ENCODE measurements around the gene MTCL1. TPM values are rescaled to one million over a fixed set of nuclear protein-coding genes. Genes with fewer than 3 reads are reported as not detected.

The MTCL1 gene
- total RNA-seq, 1 donor from 2014 or later, result 48.7 TPM

GRCh38 chr18:8818982-8819381 lies 113.6 kb downstream of the MTCL1 start:
- H3K9me3 Mint-ChIP-seq, result no peaks in the 10 kb centered on the region
- no peak overlapping the region for H3K4me3 Mint-ChIP-seq
- no peak for TF ChIP-seq CTCF (conservative IDR thresholded peaks at IDR 0.05)
- DNase-seq (ENCODE audit: extremely low spot score, unreplicated experiment), result no peak
- peaks cover 18% of the 10 kb centered on the region for H3K4me1 Mint-ChIP-seq (ENCODE audit: unreplicated experiment)
- H3K27ac Mint-ChIP-seq, result no peak overlapping the region
- H3K36me3 Mint-ChIP-seq, result peaks cover 25% of the 10 kb centered on the region
- H3K27me3 Mint-ChIP-seq, result no peaks in the 10 kb centered on the region

GRCh38 chr18:8820396-8821082 lies 115.2 kb downstream of the MTCL1 start:
- H3K9me3 Mint-ChIP-seq, result no peaks in the 10 kb centered on the region
- no peaks in the 10 kb centered on the region for H3K27me3 Mint-ChIP-seq
- no peak overlapping the region for H3K4me3 Mint-ChIP-seq
- peaks cover 17% of the 10 kb centered on the region for H3K36me3 Mint-ChIP-seq
- H3K4me1 Mint-ChIP-seq (ENCODE audit: unreplicated experiment), result peaks cover 18% of the 10 kb centered on the region
- no peak for DNase-seq (ENCODE audit: extremely low spot score, unreplicated experiment)
- no peak for TF ChIP-seq CTCF (conservative IDR thresholded peaks at IDR 0.05)
- H3K27ac Mint-ChIP-seq, result no peak overlapping the region

GRCh38 chr18:8821083-8821465 lies 115.7 kb downstream of the MTCL1 start:
- no peak for DNase-seq (ENCODE audit: extremely low spot score, unreplicated experiment)
- H3K36me3 Mint-ChIP-seq, result peaks cover 18% of the 10 kb centered on the region
- no peaks in the 10 kb centered on the region for H3K27me3 Mint-ChIP-seq
- no peak overlapping the region for H3K4me3 Mint-ChIP-seq
- no peak overlapping the region for H3K27ac Mint-ChIP-seq
- TF ChIP-seq CTCF (conservative IDR thresholded peaks at IDR 0.05), result no peak
- H3K4me1 Mint-ChIP-seq (ENCODE audit: unreplicated experiment), result peaks cover 16% of the 10 kb centered on the region
- no peaks in the 10 kb centered on the region for H3K9me3 Mint-ChIP-seq

- no peak for TF ChIP-seq CTCF (conservative IDR thresholded peaks at IDR 0.05)
- Mint-ChIP-seq H3K36me3 (peaks cover 22% of the 10 kb centered on the region), H3K4me3 (no peak overlapping the region), H3K27me3 (no peaks in the 10 kb centered on the region), H3K4me1 (ENCODE audit: unreplicated experiment) (peaks cover 11% of the 10 kb centered on the region), H3K9me3 (no peaks in the 10 kb centered on the region), H3K27ac (no peak overlapping the region)
- DNase-seq (ENCODE audit: extremely low spot score, unreplicated experiment), result no peak
Observed at GRCh38 chr18:8821531-8821930, 116.2 kb downstream of the MTCL1 start.

- Mint-ChIP-seq H3K27me3 (no peaks in the 10 kb centered on the region), H3K4me3 (no peak overlapping the region), H3K4me1 (ENCODE audit: unreplicated experiment) (peaks cover 6% of the 10 kb centered on the region), H3K27ac (no peak overlapping the region), H3K9me3 (no peaks in the 10 kb centered on the region), H3K36me3 (peaks cover 27% of the 10 kb centered on the region)
- DNase-seq (ENCODE audit: extremely low spot score, unreplicated experiment), result no peak
- TF ChIP-seq CTCF (conservative IDR thresholded peaks at IDR 0.05), result no peak
Observed at GRCh38 chr18:8822643-8823042, 117.3 kb downstream of the MTCL1 start.
